Right lung (tissue), 5 donors: ENCODE data around the gene STX18. TPM values are rescaled to one million over a fixed set of nuclear protein-coding genes. Genes with fewer than 3 reads are reported as not detected.

Experiments
- DNase-seq, 2 donors: peaks; one replicate each; pipeline ENCODE4 v3.0.0-alpha.2; 2013
- polyA plus RNA-seq, 5 donors: library from polyadenylated mRNA; unstranded; fragments of 120-200 nt; gene quantifications; one replicate each; pipeline versions ENCODE4 v1.2.1 to v1.2.3, GENCODE V29; 2013; ENCODE audit warnings: inconsistent platforms in 1 of 5, low replicate concordance in 1 of 5; ENCODE audit not compliant: insufficient read length in 5 of 5, insufficient read depth in 1 of 5

The STX18 gene
- polyA plus RNA-seq, 5 donors, result 47.2 to 64.9 (median 59.7) TPM

DNA sequence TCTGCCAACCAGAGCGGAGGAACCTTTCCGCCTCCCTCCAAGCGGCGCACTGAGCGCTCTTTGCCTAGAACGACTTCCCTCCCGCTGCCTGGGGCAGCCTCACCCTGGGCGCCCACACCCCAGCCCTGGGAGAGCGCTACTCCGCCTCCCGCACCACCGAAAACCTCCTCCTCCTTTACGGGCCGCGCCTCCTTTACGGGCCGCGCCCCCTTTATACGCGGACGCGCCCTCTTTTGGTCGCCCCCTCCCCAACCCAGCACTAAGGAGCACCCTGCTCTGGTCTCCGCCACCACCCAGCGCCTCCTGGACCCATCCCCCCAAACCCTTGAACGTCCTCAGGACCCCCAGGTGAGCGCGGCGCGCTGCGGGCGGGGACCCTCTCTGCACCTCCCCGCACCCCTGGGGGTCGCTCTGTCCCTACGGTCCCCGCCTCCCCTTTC, 155.5 kb downstream of the STX18 start:
- DNase-seq, result peak; percentile 26 to 38

DNA sequence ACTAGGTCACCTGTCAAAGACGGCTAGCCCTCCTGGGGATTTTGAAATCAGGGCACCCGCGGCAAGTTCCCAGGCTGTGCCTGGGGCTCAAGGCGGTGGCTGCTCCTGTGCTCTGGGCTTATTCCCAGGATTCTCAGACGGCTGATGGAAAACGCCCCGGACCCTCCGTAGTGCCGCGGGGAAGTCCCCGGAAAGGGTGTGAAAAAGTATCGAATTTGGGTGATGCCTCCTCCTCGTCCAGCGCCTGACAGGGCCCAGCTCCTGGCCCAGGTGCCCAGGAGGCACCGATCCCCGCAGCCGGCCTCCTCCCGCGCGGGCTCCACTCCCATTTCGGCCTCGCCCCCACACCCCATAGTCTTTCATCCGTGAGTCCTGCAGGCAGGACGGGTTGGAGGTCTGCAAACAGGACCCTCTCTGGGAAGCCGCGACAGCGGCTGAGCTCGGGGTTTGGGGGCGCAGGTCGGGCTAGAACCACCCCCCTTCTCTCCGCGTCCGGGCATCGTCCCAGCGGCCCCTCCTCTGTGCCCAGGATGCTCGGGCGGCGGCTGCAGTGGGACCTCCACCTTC, 156.0 kb downstream of the STX18 start:
- DNase-seq, result no peak

GRCh38 chr4:4384837-4385236, 157.0 kb downstream of the STX18 start:
- DNase-seq, result no peak

DNA sequence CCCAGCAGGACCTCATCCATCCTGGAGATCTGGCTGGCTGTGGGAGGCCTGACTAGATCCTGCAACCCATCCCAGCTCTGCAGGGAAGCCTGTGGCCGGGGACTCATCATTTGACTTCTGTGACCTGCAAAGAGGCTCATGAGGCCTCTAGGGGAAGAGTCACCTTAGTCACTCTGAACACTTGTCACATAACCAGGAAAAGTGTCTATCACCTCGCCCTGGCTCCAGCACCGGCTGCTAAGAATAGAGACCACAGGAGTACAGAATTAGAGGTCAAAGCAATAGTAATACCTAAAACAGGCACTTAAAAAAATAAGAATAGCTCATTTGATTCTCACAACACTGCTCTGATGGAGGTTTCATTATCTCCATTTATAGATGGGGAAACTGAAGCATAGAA, 158.8 kb downstream of the STX18 start:
- DNase-seq, result no peak

- no peak for DNase-seq
Measured at GRCh38 chr4:4379540-4380087, 162.2 kb downstream of the STX18 start.

DNA sequence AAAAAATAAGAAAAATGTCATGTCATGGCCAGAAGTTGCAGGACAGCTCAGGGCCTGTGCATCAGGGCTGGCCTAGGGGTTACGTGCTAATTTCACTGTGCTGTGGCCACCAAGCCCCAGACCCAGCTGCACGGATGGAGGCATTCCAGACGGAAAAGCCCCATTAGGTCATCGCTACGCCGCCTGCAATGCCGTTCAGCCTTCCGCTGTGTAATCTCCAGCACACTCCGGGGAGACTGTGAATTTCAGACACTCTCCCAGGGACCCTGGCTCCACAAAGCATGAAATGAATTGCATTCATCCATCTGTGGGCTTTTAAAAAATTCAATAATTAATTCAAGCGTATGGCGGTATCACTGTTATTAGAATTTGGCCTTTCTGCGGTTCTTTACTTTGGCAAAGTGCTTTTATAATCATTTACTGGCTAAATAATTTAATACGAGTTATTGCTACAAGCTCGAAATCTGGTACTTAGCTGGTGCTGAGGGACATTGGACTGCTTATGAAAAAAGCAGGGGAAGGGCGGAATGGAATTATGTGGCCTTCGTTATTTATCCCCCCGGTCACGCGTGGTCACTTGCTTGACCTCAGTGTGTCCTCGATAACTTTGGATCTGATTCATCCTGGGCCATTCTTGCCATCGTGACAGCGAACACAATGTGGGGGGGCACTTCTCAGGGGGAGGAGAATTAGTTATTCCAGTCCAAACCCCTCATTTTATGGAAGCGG, 164.0 kb downstream of the STX18 start:
- DNase-seq, result no peak

DNA sequence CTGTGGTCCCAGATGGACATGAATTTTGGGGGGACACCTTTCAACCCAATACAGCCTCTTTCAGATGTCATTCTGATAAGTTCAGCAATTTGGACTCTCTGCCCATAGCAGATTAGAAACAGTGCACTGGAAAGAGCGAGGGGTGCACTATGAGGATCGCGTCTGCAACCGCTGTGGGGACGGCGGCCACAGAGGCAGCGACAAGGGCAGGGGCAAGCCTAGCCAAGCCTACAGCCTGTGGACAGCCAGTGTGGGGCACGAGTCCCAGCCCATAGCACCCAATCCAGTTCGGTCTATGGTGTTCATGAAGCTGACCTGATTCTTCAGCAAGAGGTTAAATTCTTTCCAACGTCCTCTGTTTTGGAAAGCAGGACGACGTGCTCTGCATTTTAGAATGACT, 164.7 kb downstream of the STX18 start:
- no peak for DNase-seq

- DNase-seq, result no peak
Measured at GRCh38 chr4:4376074-4376473, 165.8 kb downstream of the STX18 start.

DNA sequence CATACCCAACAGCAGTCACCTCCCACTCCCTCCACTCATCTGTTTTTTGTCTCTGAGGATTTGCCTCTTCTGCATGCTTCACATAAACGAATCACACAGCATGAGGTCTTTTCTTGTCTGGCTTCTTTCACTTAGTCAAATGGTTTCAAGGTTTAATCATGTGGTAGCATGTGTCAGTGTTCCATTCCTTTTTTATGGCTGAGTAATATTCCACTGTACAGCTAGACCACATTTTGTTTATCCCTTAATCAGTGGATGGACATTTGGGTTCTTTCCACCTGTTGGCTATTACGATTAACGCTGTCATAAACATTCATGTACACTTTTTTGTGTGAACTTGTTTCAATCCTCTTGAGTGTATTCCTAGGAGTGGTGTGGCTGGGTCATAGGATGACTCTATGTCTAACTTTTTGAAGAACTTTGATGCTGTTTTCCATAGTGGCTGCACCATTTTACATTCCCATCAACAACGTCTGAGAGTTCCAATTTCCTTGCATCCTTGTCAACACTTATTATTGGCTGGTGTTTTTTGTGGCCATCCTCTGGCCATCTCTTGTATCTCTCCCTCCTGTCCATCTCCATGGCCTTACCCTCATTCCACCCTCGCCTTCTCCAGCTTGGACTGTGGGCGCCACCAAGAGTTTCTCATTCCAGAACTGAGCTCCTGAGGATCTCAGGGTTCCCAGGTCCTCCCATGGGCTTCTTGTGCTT, 167.3 kb downstream of the STX18 start:
- DNase-seq, result no peak

Other genes with a start within 250 kb of the STX18 start
- gene NSG1, start 154.9 kb downstream of the STX18 start, polyA plus RNA-seq, result 10 to 100 TPM; 59.1 to 75.5 (median 63.2) TPM